Parathyroid adenoma (tissue), 2 donors: ENCODE results near the gene ZNF688.

ENCODE experiments used
- H2AFZ ChIP-seq: fragments of 300-600 bp; sonication (generic); one replicate; pipeline ENCODE4 v1.7.0; 2017; ENCODE audit warnings: antibody characterized with exemption, mild to moderate bottlenecking
- H3K27ac ChIP-seq: fragments of 300-600 bp; sonication (generic); one replicate; pipeline ENCODE4 v1.7.0; 2017
- H3K27me3 ChIP-seq: fragments of 300-600 bp; sonication (generic); one replicate; pipeline ENCODE4 v1.7.0; 2017; ENCODE audit warnings: low read length; ENCODE audit not compliant: control insufficient read depth, insufficient read depth
- H3K36me3 ChIP-seq: fragments of 300-600 bp; sonication (generic); one replicate; pipeline ENCODE4 v1.7.0; 2017; ENCODE audit warnings: low read length; ENCODE audit not compliant: control insufficient read depth, insufficient read depth
- H3K4me1 ChIP-seq: fragments of 300-600 bp; sonication (generic); one replicate; pipeline ENCODE4 v1.7.0; 2017; ENCODE audit warnings: control low read depth
- H3K4me2 ChIP-seq: fragments of 300-600 bp; sonication (generic); one replicate; pipeline ENCODE4 v1.7.0; 2017; ENCODE audit warnings: low read length
- H3K4me3 ChIP-seq: fragments of 300-600 bp; sonication (generic); one replicate; pipeline ENCODE4 v1.7.0; 2017; ENCODE audit warnings: low read depth, low read length
- H3K79me2 ChIP-seq: fragments of 300-600 bp; sonication (generic); one replicate; pipeline ENCODE4 v1.7.0; 2017; ENCODE audit warnings: control low read depth
- H3K9ac ChIP-seq: fragments of 300-600 bp; sonication (generic); one replicate; pipeline ENCODE4 v1.7.0; 2017; ENCODE audit warnings: mild to moderate bottlenecking
- H3K9me3 ChIP-seq: fragments of 300-600 bp; sonication (generic); one replicate; pipeline ENCODE4 v1.7.0; 2017; ENCODE audit warnings: low read length; ENCODE audit not compliant: control insufficient read depth
- TF ChIP-seq, protein P1 (sequence below): fragments of 300-600 bp; sonication (generic); IDR thresholded peaks from one replicate; pipeline ENCODE4 v1.7.0; 2017; ENCODE audit warnings: antibody characterized with exemption, mild to moderate bottlenecking
- donor health status: primary hyperparathyroidism.

The ZNF688 gene

DNA sequence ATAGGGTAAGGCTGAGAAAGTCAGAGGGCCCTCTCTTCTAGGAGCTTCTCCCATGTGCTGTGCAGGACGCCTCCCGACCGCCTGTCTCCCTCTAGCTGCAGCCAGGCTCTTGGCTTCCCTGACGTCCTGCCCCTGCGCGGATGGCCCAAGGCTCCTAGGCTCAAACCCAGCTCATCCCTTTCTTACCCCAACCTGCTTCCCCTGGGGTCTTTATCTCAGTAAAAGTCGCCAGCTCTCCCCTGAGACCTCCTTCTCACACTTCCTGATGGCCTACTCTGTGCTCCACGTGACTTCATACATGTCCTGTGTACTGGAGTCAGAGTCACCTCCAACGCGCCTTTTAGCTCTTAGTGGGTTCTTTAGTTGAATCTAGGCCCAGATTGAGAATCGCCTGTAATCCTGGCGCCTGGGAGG is 35.7 kb downstream of the ZNF688 start:
- H3K4me2 ChIP-seq, result peak overlapping the region; percentile 76
- H3K36me3 ChIP-seq, result no peaks in the 10 kb centered on the region
- H3K9me3 ChIP-seq, result no peaks in the 10 kb centered on the region
- H3K27ac ChIP-seq, result peak overlapping the region; percentile 94
- peak overlapping the region; percentile 96 for H2AFZ ChIP-seq
- H3K4me3 ChIP-seq, result peak overlapping the region; percentile 73
- peak overlapping the region; percentile 87 for H3K9ac ChIP-seq
- peaks cover 12% of the 10 kb centered on the region for H3K79me2 ChIP-seq
- H3K4me1 ChIP-seq, result peaks cover 11% of the 10 kb centered on the region
- H3K27me3 ChIP-seq, result no peaks in the 10 kb centered on the region
- TF ChIP-seq, protein P1, sequence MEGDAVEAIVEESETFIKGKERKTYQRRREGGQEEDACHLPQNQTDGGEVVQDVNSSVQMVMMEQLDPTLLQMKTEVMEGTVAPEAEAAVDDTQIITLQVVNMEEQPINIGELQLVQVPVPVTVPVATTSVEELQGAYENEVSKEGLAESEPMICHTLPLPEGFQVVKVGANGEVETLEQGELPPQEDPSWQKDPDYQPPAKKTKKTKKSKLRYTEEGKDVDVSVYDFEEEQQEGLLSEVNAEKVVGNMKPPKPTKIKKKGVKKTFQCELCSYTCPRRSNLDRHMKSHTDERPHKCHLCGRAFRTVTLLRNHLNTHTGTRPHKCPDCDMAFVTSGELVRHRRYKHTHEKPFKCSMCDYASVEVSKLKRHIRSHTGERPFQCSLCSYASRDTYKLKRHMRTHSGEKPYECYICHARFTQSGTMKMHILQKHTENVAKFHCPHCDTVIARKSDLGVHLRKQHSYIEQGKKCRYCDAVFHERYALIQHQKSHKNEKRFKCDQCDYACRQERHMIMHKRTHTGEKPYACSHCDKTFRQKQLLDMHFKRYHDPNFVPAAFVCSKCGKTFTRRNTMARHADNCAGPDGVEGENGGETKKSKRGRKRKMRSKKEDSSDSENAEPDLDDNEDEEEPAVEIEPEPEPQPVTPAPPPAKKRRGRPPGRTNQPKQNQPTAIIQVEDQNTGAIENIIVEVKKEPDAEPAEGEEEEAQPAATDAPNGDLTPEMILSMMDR, result peak; percentile 61

DNA sequence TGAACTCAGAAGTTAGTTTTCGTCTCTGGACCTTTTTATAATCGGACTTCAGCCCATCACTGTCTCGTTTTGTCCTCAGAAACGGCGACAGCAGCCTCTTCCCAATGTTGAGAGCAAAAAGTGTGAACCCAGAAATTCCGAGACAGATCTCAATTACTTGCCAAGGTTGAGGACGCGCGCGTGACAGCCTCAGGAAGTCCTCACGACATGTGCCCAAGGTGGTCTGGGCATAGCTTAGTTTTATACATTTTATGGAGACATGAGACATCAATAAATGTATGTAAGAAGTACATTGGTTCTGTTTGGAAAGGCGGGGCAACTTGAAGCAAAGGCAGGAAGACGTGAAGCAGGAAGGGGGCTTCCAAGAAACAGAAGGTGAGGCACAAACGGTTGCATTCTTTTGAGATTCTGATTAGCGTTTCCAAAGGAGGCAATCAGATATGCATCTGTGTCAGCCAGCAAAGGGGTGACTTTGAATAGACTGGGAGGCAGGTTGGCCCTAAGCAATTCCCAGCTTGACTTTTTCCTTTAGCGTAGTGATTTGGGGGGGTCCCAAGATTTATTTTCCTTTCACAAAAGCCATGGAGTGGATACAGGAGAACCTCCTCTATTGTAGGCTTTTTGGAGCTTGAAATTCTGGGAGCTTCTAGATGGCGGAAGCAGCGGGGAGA is 36.3 kb downstream of the ZNF688 start:
- H3K27ac ChIP-seq, result peak overlapping the region; percentile 94
- H3K27me3 ChIP-seq, result no peaks in the 10 kb centered on the region
- TF ChIP-seq, protein P1, result no peak
- H3K36me3 ChIP-seq, result no peaks in the 10 kb centered on the region
- H2AFZ ChIP-seq, result peak overlapping the region; percentile 96
- H3K4me3 ChIP-seq, result peak overlapping the region; percentile 73
- H3K9me3 ChIP-seq, result no peaks in the 10 kb centered on the region
- H3K4me2 ChIP-seq, result peak overlapping the region; percentile 76
- peaks cover 12% of the 10 kb centered on the region for H3K79me2 ChIP-seq
- peaks cover 11% of the 10 kb centered on the region for H3K4me1 ChIP-seq
- H3K9ac ChIP-seq, result peak overlapping the region; percentile 87

GRCh38 chr16:30534368-30535105 is 37.0 kb downstream of the ZNF688 start, which contains the start of gene ZNF747:
TSS of gene ZNF747 (minus strand) at chr16:30534858. CDS start at chr16:30534679, 179 bp downstream.
- Histone ChIP-seq H3K9me3 (no peaks in the 10 kb centered on the region), H2AFZ (peak within 1 kb of the TSS; percentile 96), H3K4me1 (peaks cover 11% of the 10 kb centered on the region), H3K4me3 (peak within 1 kb of the TSS; percentile 73), H3K36me3 (no peaks in the 10 kb centered on the region), H3K4me2 (peak within 1 kb of the TSS; percentile 76), H3K27me3 (no peaks in the 10 kb centered on the region), H3K79me2 (peaks cover 12% of the 10 kb centered on the region), H3K9ac (peak within 1 kb of the TSS; percentile 95), H3K27ac (peak within 1 kb of the TSS; percentile 94)
- TF ChIP-seq, protein P1, result peak; percentile 10

- peak overlapping the region; percentile 95 for H3K9ac ChIP-seq
- H3K36me3 ChIP-seq, result no peaks in the 10 kb centered on the region
- TF ChIP-seq, protein P1, result no peak
- no peaks in the 10 kb centered on the region for H3K9me3 ChIP-seq
- peak overlapping the region; percentile 96 for H2AFZ ChIP-seq
- H3K27ac ChIP-seq, result peak overlapping the region; percentile 94
- peak overlapping the region; percentile 73 for H3K4me3 ChIP-seq
- peaks cover 11% of the 10 kb centered on the region for H3K4me1 ChIP-seq
- H3K27me3 ChIP-seq, result no peaks in the 10 kb centered on the region
- peak overlapping the region; percentile 76 for H3K4me2 ChIP-seq
- peaks cover 12% of the 10 kb centered on the region for H3K79me2 ChIP-seq
Measured at GRCh38 chr16:30533748-30534367, 37.7 kb downstream of the ZNF688 start.
